ENCODE measurements around the gene MFSD8.

Gene MFSD8

GRCh38 chr4:127870688-127871087 is 94.3 kb downstream of the MFSD8 start:
- Histone ChIP-seq H3K9ac (ENCODE audit: low read length) (no peak overlapping the region), H2AFZ (ENCODE audit: low read depth, low read length) (no peak overlapping the region), H3K4me1 (ENCODE audit: low read length) (no peaks in the 10 kb centered on the region), H3K27me3 (ENCODE audit: low read depth, low read length) (no peaks in the 10 kb centered on the region), H3K79me2 (ENCODE audit: low read length) (no peaks in the 10 kb centered on the region), H3K4me3 (ENCODE audit: low read length) (no peak overlapping the region), H3K9me3 (ENCODE audit: insufficient read depth, low read length) (no peaks in the 10 kb centered on the region), H3K36me3 (replicated peaks; ENCODE audit: low read depth, low read length) (peaks cover 8% of the 10 kb centered on the region), H3K4me2 (ENCODE audit: low read length) (no peak overlapping the region), H3K27ac (ENCODE audit: low read length) (no peak overlapping the region), H4K20me1 (ENCODE audit: insufficient read depth, low read length) (no peaks in the 10 kb centered on the region)
- TF ChIP-seq EZH2phosphoT487 (IDR thresholded peaks at IDR 0.05; ENCODE audit: low read depth), result no peak
- TF ChIP-seq, protein P1, sequence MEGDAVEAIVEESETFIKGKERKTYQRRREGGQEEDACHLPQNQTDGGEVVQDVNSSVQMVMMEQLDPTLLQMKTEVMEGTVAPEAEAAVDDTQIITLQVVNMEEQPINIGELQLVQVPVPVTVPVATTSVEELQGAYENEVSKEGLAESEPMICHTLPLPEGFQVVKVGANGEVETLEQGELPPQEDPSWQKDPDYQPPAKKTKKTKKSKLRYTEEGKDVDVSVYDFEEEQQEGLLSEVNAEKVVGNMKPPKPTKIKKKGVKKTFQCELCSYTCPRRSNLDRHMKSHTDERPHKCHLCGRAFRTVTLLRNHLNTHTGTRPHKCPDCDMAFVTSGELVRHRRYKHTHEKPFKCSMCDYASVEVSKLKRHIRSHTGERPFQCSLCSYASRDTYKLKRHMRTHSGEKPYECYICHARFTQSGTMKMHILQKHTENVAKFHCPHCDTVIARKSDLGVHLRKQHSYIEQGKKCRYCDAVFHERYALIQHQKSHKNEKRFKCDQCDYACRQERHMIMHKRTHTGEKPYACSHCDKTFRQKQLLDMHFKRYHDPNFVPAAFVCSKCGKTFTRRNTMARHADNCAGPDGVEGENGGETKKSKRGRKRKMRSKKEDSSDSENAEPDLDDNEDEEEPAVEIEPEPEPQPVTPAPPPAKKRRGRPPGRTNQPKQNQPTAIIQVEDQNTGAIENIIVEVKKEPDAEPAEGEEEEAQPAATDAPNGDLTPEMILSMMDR (IDR thresholded peaks at IDR 0.05; ENCODE audit: low read depth, low read length), result no peak

DNA sequence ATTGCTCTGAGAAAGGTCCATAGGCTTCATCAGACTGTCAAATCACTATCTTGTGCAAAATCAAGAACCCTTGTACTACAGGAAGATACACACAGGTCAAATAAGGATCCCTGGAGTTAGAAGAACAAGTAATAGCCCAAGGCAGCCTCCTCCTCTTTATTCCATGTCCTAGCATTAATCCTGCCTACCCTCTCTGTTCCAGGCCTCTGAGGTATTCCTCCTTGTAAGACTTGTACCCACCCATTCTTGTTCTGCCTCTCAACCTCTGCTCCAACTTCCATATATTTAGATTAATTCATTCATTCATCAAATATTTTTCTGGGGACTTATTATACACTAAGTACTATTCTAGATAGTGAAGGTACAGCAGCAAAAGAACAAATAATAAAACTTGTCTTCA is 94.7 kb downstream of the MFSD8 start:
- H3K4me3 ChIP-seq (ENCODE audit: low read length), result no peak overlapping the region
- H2AFZ ChIP-seq (ENCODE audit: low read depth, low read length), result no peak overlapping the region
- no peak overlapping the region for H3K9ac ChIP-seq (ENCODE audit: low read length)
- no peaks in the 10 kb centered on the region for H3K27me3 ChIP-seq (ENCODE audit: low read depth, low read length)
- TF ChIP-seq, protein P1 (IDR thresholded peaks at IDR 0.05; ENCODE audit: low read depth, low read length), result no peak
- TF ChIP-seq EZH2phosphoT487 (IDR thresholded peaks at IDR 0.05; ENCODE audit: low read depth), result no peak
- H4K20me1 ChIP-seq (ENCODE audit: insufficient read depth, low read length), result no peaks in the 10 kb centered on the region
- H3K36me3 ChIP-seq (replicated peaks; ENCODE audit: low read depth, low read length), result peaks cover 8% of the 10 kb centered on the region
- no peaks in the 10 kb centered on the region for H3K79me2 ChIP-seq (ENCODE audit: low read length)
- no peaks in the 10 kb centered on the region for H3K4me1 ChIP-seq (ENCODE audit: low read length)
- no peak overlapping the region for H3K4me2 ChIP-seq (ENCODE audit: low read length)
- H3K27ac ChIP-seq (ENCODE audit: low read length), result no peak overlapping the region
- H3K9me3 ChIP-seq (ENCODE audit: insufficient read depth, low read length), result no peaks in the 10 kb centered on the region

DNA sequence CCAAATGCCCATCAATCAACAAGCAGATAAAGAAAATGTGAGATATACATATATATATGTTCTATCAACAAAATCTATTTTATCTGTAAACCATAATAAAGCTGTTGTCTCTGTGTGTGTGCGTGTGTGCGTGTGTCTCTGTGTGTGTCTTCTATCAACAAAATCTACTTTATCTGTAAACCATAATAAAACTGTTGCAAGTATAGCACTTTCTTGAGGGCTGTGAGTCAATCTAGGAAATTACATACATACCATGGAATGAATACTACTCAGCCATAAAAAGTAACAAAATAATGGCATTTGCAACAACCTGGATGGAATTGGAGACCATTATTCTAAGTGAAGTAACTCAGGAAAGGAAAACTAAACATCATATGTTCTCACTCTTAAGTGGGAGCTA is 96.8 kb downstream of the MFSD8 start:
- no peak overlapping the region for H3K9ac ChIP-seq (ENCODE audit: low read length)
- TF ChIP-seq EZH2phosphoT487 (IDR thresholded peaks at IDR 0.05; ENCODE audit: low read depth), result no peak
- TF ChIP-seq, protein P1 (IDR thresholded peaks at IDR 0.05; ENCODE audit: low read depth, low read length), result no peak
- H3K4me3 ChIP-seq (ENCODE audit: low read length), result no peak overlapping the region
- H3K36me3 ChIP-seq (replicated peaks; ENCODE audit: low read depth, low read length), result no peaks in the 10 kb centered on the region
- H2AFZ ChIP-seq (ENCODE audit: low read depth, low read length), result no peak overlapping the region
- no peaks in the 10 kb centered on the region for H4K20me1 ChIP-seq (ENCODE audit: insufficient read depth, low read length)
- H3K79me2 ChIP-seq (ENCODE audit: low read length), result no peaks in the 10 kb centered on the region
- no peaks in the 10 kb centered on the region for H3K9me3 ChIP-seq (ENCODE audit: insufficient read depth, low read length)
- H3K4me1 ChIP-seq (ENCODE audit: low read length), result no peaks in the 10 kb centered on the region
- H3K4me2 ChIP-seq (ENCODE audit: low read length), result no peak overlapping the region
- H3K27ac ChIP-seq (ENCODE audit: low read length), result no peak overlapping the region
- H3K27me3 ChIP-seq (ENCODE audit: low read depth, low read length), result no peaks in the 10 kb centered on the region
